GM18517 (cell line): ENCODE data around the gene FANCG.

ENCODE experiments used
- ATAC-seq: cut with Tn5 transposase; IDR thresholded peaks from one replicate; pipeline ENCODE4 v1.9.1; 2021; ENCODE audit warnings: mild to moderate bottlenecking, moderate library complexity; ENCODE audit not compliant: unreplicated experiment

FANCG gene

GRCh38 chr9:35069020-35069419 is 10.7 kb downstream of the FANCG start:
- ATAC-seq, result no peak

GRCh38 chr9:35067056-35067455 is 12.7 kb downstream of the FANCG start:
- no peak for ATAC-seq

DNA sequence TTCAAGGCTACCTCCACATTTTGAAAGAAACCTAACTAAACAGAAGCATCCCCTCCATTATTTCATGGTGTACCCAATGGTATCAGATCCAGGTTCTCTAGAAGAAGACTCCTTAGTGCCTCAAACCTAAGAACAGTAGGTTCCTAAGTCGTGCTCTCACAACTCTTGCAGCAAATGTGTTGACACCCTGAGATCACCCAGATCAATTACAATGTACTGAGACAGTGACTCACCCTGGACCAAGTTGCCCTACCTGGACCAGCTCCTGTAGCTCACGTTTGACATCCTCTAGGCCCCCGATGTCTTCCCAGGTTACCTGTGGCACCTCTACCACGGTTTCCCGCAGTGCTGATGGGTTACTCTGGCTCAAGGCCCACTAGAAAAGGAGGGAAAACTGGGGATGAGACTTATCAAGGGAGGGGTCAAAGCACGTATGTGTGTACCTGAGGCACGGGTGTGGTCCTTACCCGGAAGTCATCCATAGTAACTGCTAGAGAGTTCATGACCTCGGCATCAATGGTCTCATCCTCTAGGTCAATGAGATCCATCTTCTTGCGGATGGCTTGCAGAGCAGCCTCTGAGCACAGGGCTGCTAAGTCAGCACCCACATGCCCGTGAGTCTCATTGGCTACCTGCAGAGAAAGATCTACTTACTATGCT is 19.1 kb downstream of the FANCG start:
- no peak for ATAC-seq

- ATAC-seq, result no peak
These were observed 20.3 kb downstream of the FANCG start for GRCh38 chr9:35059438-35059837.

GRCh38 chr9:35057271-35057620 is 22.5 kb downstream of the FANCG start:
- ATAC-seq, result no peak

DNA sequence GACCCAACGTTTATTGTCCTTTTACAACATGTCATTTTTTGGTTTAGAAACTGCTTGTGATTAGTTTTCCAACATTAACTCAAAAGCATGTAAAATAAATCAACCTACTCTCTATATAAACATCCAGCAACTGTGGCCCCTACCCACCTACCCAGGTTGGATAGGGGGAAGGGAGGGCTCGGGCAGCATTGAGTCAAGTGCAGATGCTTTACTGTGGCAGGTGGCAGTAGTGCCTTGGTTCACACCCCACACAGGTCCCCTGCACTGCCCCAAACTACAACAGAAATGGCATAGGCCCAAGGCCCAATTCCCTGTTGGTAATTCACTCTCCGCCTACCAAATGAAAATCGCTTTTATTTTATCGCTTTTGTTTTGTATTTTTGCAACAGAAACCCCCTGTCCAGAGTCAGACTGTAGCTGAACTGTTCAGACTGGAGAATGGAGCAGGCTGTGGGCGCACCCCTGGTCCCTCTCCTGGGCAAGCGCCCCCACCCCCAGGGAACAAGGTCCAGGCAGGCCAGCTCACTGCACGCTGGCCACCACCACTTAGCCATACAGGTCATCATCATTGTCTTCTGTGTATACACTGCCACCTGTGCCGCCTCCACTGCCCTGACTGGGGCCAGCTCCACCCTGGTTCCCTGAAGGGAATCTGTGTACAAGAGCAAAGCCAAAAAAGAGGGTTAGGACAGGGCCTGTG is 23.0 kb downstream of the FANCG start:
- ATAC-seq, result no peak

DNA sequence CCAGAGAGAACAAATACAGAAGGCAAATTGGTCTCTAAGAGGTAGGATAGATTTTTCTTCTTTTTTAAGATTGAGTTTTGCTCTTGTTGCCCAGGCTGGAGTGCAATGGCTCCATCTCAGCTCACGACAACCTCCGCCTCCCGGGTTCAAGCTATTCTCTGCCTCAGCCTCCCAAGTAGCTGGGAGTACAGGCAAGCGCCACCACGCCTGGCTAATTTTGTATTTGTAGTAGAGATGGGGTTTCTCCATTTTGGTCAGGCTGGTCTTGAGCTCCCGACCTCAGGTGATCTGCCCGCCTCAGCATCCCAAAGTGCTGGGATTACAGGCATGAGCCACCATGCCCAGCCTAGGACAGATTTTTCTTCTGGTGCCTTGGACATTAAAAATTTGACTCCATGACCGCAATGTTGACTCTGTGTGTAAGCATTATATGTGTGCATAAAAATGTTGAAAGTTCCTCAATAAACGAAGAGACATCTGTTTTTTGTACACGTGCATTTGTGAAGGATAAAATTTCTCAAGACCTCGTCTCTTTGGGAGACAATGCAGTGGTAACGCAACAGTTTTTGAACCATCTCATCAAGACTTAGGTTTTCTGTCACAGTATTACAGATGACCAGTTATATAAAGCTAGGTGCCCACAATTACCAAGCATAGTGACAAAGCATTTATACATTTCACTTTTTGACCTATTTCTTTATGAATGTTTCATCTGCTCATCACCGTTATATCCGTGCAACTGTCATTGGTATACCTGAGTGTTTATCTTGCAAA is 24.7 kb downstream of the FANCG start:
- no peak for ATAC-seq

GRCh38 chr9:35054185-35054835 is 25.4 kb downstream of the FANCG start:
- ATAC-seq, result no peak

GRCh38 chr9:35051069-35051967 is 28.4 kb downstream of the FANCG start:
- no peak for ATAC-seq

DNA sequence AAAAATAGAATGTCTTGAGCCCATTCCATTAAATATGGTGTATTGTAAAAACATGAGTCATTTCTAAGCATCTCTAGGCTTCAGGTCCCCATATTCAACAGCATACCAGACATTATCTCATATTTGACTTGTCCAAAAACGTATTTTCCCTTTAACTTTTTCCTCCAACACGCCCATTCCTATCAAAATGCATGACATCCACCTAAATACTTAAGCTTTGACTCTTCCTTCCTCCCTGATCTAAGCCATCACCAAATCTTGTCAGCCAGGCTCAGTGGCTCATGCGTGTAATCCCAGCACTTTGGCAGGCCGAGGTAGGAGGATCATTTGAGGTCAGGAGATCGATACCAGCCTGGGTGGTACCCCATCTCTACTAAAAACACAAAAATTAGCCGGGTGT is 31.2 kb downstream of the FANCG start:
- no peak for ATAC-seq

GRCh38 chr9:35044071-35044470 is 35.7 kb downstream of the FANCG start:
- ATAC-seq, result no peak

DNA sequence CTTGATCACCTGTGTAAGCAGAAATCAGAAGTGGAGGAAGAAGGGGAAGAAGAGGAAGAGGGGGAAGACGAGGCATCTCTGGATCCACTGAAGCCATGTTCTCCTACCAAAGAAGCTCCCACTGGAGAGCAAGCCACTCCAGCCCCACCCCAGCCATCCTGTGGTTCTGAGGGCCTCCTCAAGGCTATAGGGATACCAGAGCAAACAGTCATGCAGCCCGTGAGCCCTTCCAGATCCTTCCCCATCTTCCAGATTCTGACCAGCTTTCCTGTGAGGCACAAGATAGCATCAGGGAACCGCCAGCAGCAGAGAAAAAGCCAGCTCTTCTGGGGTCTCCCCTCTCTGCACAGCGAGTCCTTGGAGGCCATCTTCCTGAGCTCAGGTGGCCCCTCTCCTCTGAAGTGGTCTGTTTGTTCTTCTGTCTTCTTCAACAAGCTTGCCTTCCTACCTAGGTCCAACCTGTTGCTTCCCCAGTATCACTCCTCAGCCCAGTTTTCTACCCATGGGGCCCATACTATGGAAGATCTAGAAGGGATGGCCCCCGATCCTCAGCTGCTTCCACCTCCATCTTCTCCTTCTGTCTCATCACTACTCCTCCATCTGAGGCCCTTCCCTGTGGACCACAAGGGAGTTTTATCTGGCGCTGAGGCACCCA is 36.7 kb downstream of the FANCG start:
- ATAC-seq, result no peak

DNA sequence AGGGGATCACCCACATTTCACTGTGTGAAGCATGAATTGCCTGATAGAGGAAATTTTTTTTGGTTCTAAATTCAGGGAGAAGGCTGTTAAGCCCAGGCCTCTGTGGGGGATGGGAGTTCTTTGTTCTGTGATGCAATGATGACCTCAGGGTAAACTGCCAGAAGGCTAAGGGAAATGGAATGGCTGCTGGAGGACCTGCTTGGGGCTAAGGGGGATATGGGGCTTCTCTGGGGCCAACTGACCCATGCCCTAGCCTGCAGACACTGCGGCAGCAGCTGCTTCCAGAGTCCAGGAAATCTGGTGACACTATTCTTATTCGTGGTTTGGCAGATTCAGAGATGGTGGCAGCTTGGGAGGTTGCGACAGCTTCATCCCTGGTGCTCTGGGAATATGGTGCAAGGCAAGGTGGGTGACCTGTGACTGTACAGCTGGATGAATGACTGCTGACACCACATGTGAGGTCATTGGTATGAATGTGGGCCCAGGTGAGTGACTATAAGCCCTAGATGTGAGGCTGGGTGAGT is 37.6 kb downstream of the FANCG start:
- no peak for ATAC-seq

- ATAC-seq, result no peak
These were observed 43.7 kb downstream of the FANCG start for GRCh38 chr9:35035851-35036701.

GRCh38 chr9:35033101-35033500 is 46.6 kb downstream of the FANCG start:
- no peak for ATAC-seq

- ATAC-seq, result no peak
These were observed 49.9 kb downstream of the FANCG start for GRCh38 chr9:35029852-35030251.

DNA sequence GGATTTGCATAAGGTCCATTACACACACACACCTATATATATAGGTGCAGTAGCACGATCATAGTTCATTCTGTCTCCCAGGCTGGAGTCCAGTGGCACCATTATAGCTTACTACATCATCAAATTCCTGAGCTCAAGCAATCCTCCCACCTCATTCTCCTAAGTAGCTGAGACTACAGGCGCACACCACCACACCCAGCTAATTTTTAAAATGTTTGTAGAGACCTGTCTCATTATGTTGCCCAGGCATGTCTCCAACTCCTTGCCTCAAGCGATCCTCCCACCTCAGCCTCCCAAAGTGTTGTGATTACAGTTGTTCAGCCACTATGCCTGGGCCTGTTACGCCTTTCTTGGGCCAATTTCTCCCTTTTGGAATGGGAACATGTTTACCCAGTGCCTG is 50.5 kb downstream of the FANCG start:
- no peak for ATAC-seq

GRCh38 chr9:35028341-35028740 is 51.4 kb downstream of the FANCG start:
- ATAC-seq, result no peak

DNA sequence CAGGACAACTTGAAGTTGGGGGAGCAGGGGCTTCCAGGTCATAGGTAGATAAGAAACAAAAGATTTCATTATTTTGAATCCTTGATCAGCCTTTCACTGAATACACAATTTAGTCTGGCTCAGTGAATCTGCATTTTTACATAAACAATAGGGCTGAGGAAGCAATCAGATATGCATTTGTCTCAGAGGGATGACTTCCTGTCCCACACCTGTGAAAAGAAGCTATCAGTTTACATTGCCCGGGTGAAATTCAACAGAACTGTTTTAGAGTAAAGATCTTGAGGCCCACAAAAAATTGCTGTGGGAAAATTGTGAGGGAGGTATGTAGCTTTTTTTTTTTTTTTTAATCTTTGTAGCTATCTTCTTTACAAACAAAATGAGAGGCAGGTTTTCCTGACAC is 51.9 kb downstream of the FANCG start:
- no peak for ATAC-seq
